T-helper 17 cell (primary cell): ENCODE results near the gene FAM114A2. TPM values are rescaled to one million over a fixed set of nuclear protein-coding genes. Genes with fewer than 3 reads are reported as not detected.
A peak's percentile ranks its signal among the peaks of the same experiment; 100 is the strongest.
"Not testable (repeated sequence)": the region's sequence is repeated elsewhere in the genome, so short reads cannot be mapped to it uniquely, and the experiment has no call there.

Experiments used
- ATAC-seq: fragments of 150-1000 bp; cut with Tn5 transposase; 2 replicates; pipeline ENCODE4 v1.10.0; 2021; ENCODE audit warnings: mild to moderate bottlenecking, moderate library complexity
- DNase-seq, 3 donors: peaks; one replicate each; pipeline versions ENCODE4 v3.0.0 to v3.0.0-alpha.2; 2020 to 2021
- H3K9me3 ChIP-seq: one replicate; pipeline ENCODE4 v1.7.0; 2013; ENCODE audit warnings: low read length, mild to moderate bottlenecking; ENCODE audit not compliant: control insufficient read depth, poor library complexity, severe bottlenecking
- H3K27ac Mint-ChIP-seq: one replicate; pipeline ENCODE4 v1.8.0; 2022; ENCODE audit warnings: mild to moderate bottlenecking, moderate library complexity, mixed read lengths
- H3K27me3 Mint-ChIP-seq: one replicate; pipeline ENCODE4 v1.8.0; 2022; ENCODE audit warnings: mixed read lengths
- H3K36me3 Mint-ChIP-seq: one replicate; pipeline ENCODE4 v1.8.0; 2022; ENCODE audit warnings: low read depth, mixed read lengths
- H3K4me1 Mint-ChIP-seq: one replicate; pipeline ENCODE4 v1.8.0; 2022; ENCODE audit warnings: mild to moderate bottlenecking, mixed read lengths
- H3K4me3 Mint-ChIP-seq: one replicate; pipeline ENCODE4 v1.8.0; 2022; ENCODE audit warnings: mild to moderate bottlenecking, moderate library complexity, mixed read lengths
- total RNA-seq, 4 donors: library from RNA in 2 of 4; stranded (reverse) in 2 of 4; gene quantifications; one replicate each; pipeline ENCODE4 v1.2.3 and lab custom pipeline; 2022 to 2026

Gene FAM114A2
- total RNA-seq (10 to 100 TPM; 21.9 to 25.8 TPM), total RNA-seq (lab: John Stamatoyannopoulos, UW) (19.4 to 38.7 reads per million in 2 donors)

- Mint-ChIP-seq H3K4me3 (peak within 1 kb of the TSS; percentile 97), H3K36me3 (peaks cover 9% of the 10 kb centered on the region), H3K27ac (peak within 1 kb of the TSS; percentile 99), H3K4me1 (peaks cover 46% of the 10 kb centered on the region), H3K27me3 (no peaks in the 10 kb centered on the region)
- DNase-seq = peak; percentile 75 to 80 (median 78)
- peak; percentile 98 for ATAC-seq
- no peaks in the 10 kb centered on the region for H3K9me3 ChIP-seq
Observed at GRCh38 chr5:154038707-154039457, at the start of gene FAM114A2, which contains the start of gene MFAP3. Gene FAM114A2, minus strand, starts transcription at chr5:154038910. Its CDS starts 3,957 bp downstream, at chr5:154034953. Gene MFAP3, plus strand, starts transcription at chr5:154038967. Its CDS starts 10,756 bp downstream, at chr5:154049723.

DNA sequence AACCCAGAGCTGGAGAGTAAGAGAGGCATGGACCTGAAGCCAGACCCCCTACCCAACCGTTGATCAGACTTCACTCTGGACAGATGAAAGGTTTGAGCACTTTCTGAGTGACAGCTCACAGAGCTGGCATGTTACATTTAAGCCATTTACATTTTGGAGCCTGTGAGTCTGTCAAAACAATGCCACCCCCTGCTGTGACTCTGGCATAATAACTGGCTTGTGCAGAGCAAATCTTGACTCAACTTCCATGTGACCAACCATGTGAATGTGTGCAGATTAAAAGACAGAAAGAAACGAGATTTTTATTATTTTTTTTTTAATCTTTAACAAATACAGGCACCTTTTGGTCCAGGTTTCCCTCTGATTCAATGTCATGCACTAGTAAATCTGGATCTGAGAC is 48.5 kb upstream of the FAM114A2 start:
- DNase-seq = no peak
- peaks cover 24% of the 10 kb centered on the region for H3K27me3 Mint-ChIP-seq
- H3K4me3 Mint-ChIP-seq = no peak overlapping the region
- no peaks in the 10 kb centered on the region for H3K9me3 ChIP-seq
- ATAC-seq = no peak
- H3K27ac Mint-ChIP-seq = no peak overlapping the region
- peaks cover 7% of the 10 kb centered on the region for H3K4me1 Mint-ChIP-seq
- peaks cover 5% of the 10 kb centered on the region for H3K36me3 Mint-ChIP-seq

GRCh38 chr5:154086641-154087040 is 47.9 kb upstream of the FAM114A2 start:
- Mint-ChIP-seq H3K36me3 (peaks cover 5% of the 10 kb centered on the region), H3K27ac (no peak overlapping the region), H3K27me3 (peaks cover 19% of the 10 kb centered on the region)

GRCh38 chr5:154086146-154086545 is 47.4 kb upstream of the FAM114A2 start:
- DNase-seq (no peak), ATAC-seq (no peak)
- H3K9me3 ChIP-seq = no peaks in the 10 kb centered on the region
- no peak overlapping the region for H3K4me3 Mint-ChIP-seq
- peaks cover 16% of the 10 kb centered on the region for H3K27me3 Mint-ChIP-seq
- peaks cover 4% of the 10 kb centered on the region for H3K4me1 Mint-ChIP-seq
- peaks cover 3% of the 10 kb centered on the region for H3K36me3 Mint-ChIP-seq
- no peak overlapping the region for H3K27ac Mint-ChIP-seq

More at GRCh38 chr5:154086641-154087040, 47.9 kb upstream of the FAM114A2 start:
- Mint-ChIP-seq H3K4me3 (no peak overlapping the region), H3K4me1 (peaks cover 6% of the 10 kb centered on the region)
- DNase-seq = no peak
- ATAC-seq = no peak
- H3K9me3 ChIP-seq = no peaks in the 10 kb centered on the region

DNA sequence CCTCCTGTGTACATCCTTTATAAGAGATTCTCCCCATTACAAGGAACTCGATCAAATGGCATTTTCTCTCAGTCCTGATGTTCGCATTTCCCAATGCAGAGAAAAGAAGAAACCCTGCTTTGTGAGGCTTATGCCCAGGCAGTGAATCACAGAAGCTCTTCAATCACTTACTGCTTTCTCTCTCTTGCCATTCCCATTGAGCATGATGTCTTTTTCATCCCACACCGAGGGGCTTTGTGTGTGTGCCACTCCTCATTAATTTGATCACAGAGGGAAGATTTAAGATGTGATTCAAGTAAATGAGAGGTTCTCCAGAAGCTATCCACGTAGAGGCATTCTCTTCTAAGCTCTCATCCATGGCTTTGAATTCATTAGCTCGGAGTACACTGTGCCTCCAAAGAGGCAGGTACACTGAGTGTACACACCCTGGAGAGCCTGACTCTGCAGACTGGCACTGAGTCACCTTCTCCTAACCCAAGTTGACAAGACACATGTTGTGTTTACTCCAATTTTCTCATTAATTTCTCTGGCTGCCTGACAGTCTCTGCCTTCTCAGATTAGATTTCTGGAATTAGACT is 45.4 kb upstream of the FAM114A2 start:
- no peak overlapping the region for H3K4me3 Mint-ChIP-seq
- peaks cover 3% of the 10 kb centered on the region for H3K36me3 Mint-ChIP-seq
- DNase-seq (no peak), ATAC-seq (no peak)
- no peak overlapping the region for H3K27ac Mint-ChIP-seq
- peaks cover 10% of the 10 kb centered on the region for H3K27me3 Mint-ChIP-seq
- H3K9me3 ChIP-seq = no peaks in the 10 kb centered on the region
- H3K4me1 Mint-ChIP-seq = peaks cover 4% of the 10 kb centered on the region

- Mint-ChIP-seq H3K36me3 (peaks cover 4% of the 10 kb centered on the region), H3K4me1 (peaks cover 7% of the 10 kb centered on the region), H3K27me3 (peaks cover 10% of the 10 kb centered on the region), H3K4me3 (no peak overlapping the region), H3K27ac (no peak overlapping the region)
- ATAC-seq = no peak
- no peak for DNase-seq
- no peaks in the 10 kb centered on the region for H3K9me3 ChIP-seq
Observed at GRCh38 chr5:154081246-154081645, 42.5 kb upstream of the FAM114A2 start.

DNA sequence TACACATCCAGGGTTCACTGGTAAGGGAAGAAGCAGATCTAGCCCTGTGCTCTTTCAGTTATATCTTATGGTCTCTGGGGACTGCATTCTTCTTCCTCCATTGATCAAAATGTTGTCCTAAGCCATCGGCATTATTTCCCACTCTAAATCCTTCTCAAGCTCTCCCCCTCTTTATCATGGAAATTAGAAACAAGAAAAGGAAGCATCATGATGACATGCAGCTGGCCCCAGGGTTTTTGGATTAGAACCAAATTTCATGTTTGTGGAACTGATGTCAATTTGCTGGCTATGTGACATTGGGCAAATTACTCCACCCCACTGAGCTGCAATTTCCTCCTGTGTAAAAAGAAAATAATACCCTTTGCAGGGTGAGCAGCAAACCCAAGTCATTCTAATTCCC is 39.6 kb upstream of the FAM114A2 start:
- DNase-seq = no peak
- peaks cover 2% of the 10 kb centered on the region for H3K36me3 Mint-ChIP-seq
- peaks cover 8% of the 10 kb centered on the region for H3K4me1 Mint-ChIP-seq
- no peak overlapping the region for H3K4me3 Mint-ChIP-seq
- no peak for ATAC-seq
- no peak overlapping the region for H3K27ac Mint-ChIP-seq
- no peaks in the 10 kb centered on the region for H3K9me3 ChIP-seq
- H3K27me3 Mint-ChIP-seq = peaks cover 5% of the 10 kb centered on the region

GRCh38 chr5:154077696-154078095 is 39.0 kb upstream of the FAM114A2 start:
- DNase-seq (no peak), ATAC-seq (no peak)
- Mint-ChIP-seq H3K36me3 (peaks cover 2% of the 10 kb centered on the region), H3K27me3 (peaks cover 6% of the 10 kb centered on the region), H3K27ac (no peak overlapping the region), H3K4me1 (peaks cover 8% of the 10 kb centered on the region), H3K4me3 (no peak overlapping the region)
- no peaks in the 10 kb centered on the region for H3K9me3 ChIP-seq

DNA sequence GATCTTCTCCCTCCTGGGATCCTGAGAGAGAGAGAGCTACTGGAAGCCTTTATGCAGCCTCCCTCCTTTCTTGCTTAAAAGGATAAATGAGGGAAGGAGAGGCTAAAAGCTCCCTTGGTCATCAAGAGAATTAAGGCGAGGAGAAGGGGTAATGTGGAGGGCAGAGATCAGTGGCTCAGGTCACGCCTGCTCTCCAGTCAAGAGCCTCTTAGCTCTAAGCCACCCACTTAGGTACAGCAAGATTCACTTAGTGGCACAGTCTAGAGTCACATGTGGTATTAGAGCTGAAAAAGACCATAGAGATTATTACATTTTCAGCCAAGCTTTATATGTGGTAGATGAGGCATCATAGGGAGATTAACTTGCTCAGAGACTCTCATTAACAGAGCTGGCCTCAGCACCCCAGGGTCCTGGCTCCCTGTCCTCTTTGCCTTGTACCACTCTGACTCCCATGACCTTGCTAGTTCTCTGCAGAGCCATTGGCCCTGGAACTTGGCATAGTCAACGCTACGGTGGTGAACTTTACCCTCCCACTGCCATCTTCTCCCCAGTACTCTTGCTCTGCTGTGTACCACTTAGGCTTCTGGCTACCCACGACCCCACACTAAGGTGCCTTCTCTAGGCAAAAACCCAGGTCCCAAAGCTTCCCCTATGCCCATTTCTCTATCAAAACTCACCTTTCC is 37.7 kb upstream of the FAM114A2 start:
- peak overlapping the region; percentile 65 for H3K27ac Mint-ChIP-seq
- no peak for ATAC-seq
- H3K4me1 Mint-ChIP-seq = peaks cover 18% of the 10 kb centered on the region
- H3K27me3 Mint-ChIP-seq = peaks cover 15% of the 10 kb centered on the region
- no peaks in the 10 kb centered on the region for H3K9me3 ChIP-seq
- no peak for DNase-seq
- H3K4me3 Mint-ChIP-seq = no peak overlapping the region
- peaks cover 3% of the 10 kb centered on the region for H3K36me3 Mint-ChIP-seq

GRCh38 chr5:154072414-154073171 is 33.9 kb upstream of the FAM114A2 start:
- ATAC-seq = peak; percentile 89
- H3K4me1 Mint-ChIP-seq = peaks cover 19% of the 10 kb centered on the region
- H3K36me3 Mint-ChIP-seq = peaks cover 4% of the 10 kb centered on the region
- no peak overlapping the region for H3K4me3 Mint-ChIP-seq
- H3K27ac Mint-ChIP-seq = peak overlapping the region; percentile 75
- peak; percentile 63 to 81 (median 66) for DNase-seq
- H3K9me3 ChIP-seq = no peaks in the 10 kb centered on the region
- peaks cover 22% of the 10 kb centered on the region for H3K27me3 Mint-ChIP-seq

- no peak for DNase-seq
- Mint-ChIP-seq H3K4me1 (peaks cover 17% of the 10 kb centered on the region), H3K27ac (peak overlapping the region; percentile 75), H3K4me3 (no peak overlapping the region), H3K36me3 (peaks cover 4% of the 10 kb centered on the region), H3K27me3 (peaks cover 17% of the 10 kb centered on the region)
- ATAC-seq = no peak
- no peaks in the 10 kb centered on the region for H3K9me3 ChIP-seq
Observed at GRCh38 chr5:154071799-154072413, 33.2 kb upstream of the FAM114A2 start.

DNA sequence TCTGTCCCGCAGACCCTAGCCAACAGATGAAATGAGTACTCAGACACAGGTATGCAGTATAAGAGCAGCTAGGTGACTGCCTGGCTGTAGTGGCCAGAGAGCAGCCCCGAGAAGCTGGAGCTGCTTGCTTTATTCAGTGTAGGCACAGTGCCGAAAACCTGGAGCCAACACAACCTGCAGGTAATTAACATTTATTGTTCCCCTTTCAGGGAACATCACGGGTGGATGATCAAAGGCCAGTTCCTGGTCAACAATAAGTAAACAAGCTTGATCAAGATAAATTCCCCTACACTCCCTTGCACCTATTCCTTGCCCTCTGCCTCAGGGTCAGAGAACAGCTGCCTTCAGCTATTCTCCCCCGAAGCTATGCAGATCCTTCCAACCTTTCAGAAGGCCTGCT is 31.1 kb upstream of the FAM114A2 start:
- H3K36me3 Mint-ChIP-seq, H3K4me3 Mint-ChIP-seq, ATAC-seq, H3K9me3 ChIP-seq, DNase-seq: not testable (repeated sequence)
- peaks cover 11% of the 10 kb centered on the region for H3K4me1 Mint-ChIP-seq
- peak overlapping the region; percentile 57 for H3K27ac Mint-ChIP-seq
- H3K27me3 Mint-ChIP-seq = peaks cover 16% of the 10 kb centered on the region
